ENCODE measurements around the gene LRP1B. TPM values are rescaled to one million over a fixed set of nuclear protein-coding genes. Genes with fewer than 3 reads are reported as not detected.

Gene LRP1B
- total and polyA plus RNA-seq, 2 of the 8 experiments (the other 6 are each of a cell fraction or from before 2014, with no cell fraction given): 0.03 TPM; not detected in 1

- ChIA-PET CTCF (ENCODE audit: partially characterized antibody) (no interaction called here), POLR2A (ENCODE audit: partially characterized antibody) (no interaction called here)
- Histone ChIP-seq H3K18ac (ENCODE audit: extremely low read depth, low read length) (no peak overlapping the region), H3K4ac (replicated peaks; ENCODE audit: insufficient read length, low read depth, low read length) (no peak overlapping the region), H3K9me3 (ENCODE audit: insufficient read depth in 2 of 2, low read depth in 1 of 2, low read length in 1 of 2) (no peaks in the 10 kb centered on the region), H3K4me1 (replicated peaks in 1 of 4; ENCODE audit: control insufficient read depth in 3 of 4, insufficient read depth in 4 of 4, low read length in 3 of 4) (no peaks in the 10 kb centered on the region), H2AFZ (ENCODE audit: low read length) (no peak overlapping the region), H3K36me3 (ENCODE audit: control insufficient read depth in 2 of 4, insufficient read depth in 4 of 4, low read length in 3 of 4) (no peaks in the 10 kb centered on the region), H2BK5ac (ENCODE audit: low read depth, low read length) (no peak overlapping the region), H3K79me1 (ENCODE audit: low read depth, low read length) (no peaks in the 10 kb centered on the region), H4K8ac (ENCODE audit: extremely low read depth, insufficient read depth, low read length) (no peak overlapping the region), H2BK120ac (replicated peaks; ENCODE audit: low read depth, low read length) (no peak overlapping the region), H2BK12ac (ENCODE audit: low read depth, low read length) (no peak overlapping the region), H3K4me2 (ENCODE audit: insufficient read depth in 1 of 2, low read depth in 2 of 2, low read length in 2 of 2) (no peak overlapping the region), H2BK20ac (ENCODE audit: low read length) (no peak overlapping the region), H4K91ac (replicated peaks; ENCODE audit: insufficient read length, low read length) (no peak overlapping the region), H3K4me3 (ENCODE audit: extremely low read depth in 1 of 4, insufficient read depth in 2 of 4, low read depth in 3 of 4, low read length in 4 of 4) (no peak overlapping the region), H3K23ac (ENCODE audit: insufficient read length) (no peak overlapping the region), H3K56ac (replicated peaks; ENCODE audit: insufficient read length, low read depth, low read length) (no peak overlapping the region), H3K27ac (ENCODE audit: low read depth, low read length) (no peak overlapping the region), H3K23me2 (ENCODE audit: low read depth, low read length) (no peaks in the 10 kb centered on the region), H4K20me1 (replicated peaks in 1 of 2; ENCODE audit: control insufficient read depth in 1 of 2, insufficient read depth in 2 of 2, low read length in 2 of 2) (no peaks in the 10 kb centered on the region), H4K5ac (ENCODE audit: insufficient read length, low read depth, low read length) (no peak overlapping the region), H3K14ac (ENCODE audit: insufficient read length) (no peak overlapping the region), H3K27me3 (replicated peaks in 1 of 4; ENCODE audit: control insufficient read depth in 3 of 4, extremely low read depth in 1 of 4, insufficient read depth in 3 of 4, low read length in 3 of 4) (no peaks in the 10 kb centered on the region), H3K9ac (replicated peaks in 1 of 4; ENCODE audit: extremely low read depth in 1 of 4, low read depth in 3 of 4, low read length in 3 of 4) (no peak overlapping the region), H2BK15ac (ENCODE audit: low read length) (no peak overlapping the region), H3K79me2 (ENCODE audit: control insufficient read depth in 1 of 2, insufficient read depth in 2 of 2, low read length in 2 of 2) (no peaks in the 10 kb centered on the region), H2AK5ac (ENCODE audit: low read depth, low read length) (no peak overlapping the region)
- WGBS, 2 experiments (ENCODE audit: extremely low coverage in 1 of 2, insufficient coverage in 1 of 2, insufficient read length in 1 of 2, insufficient replicate concordance in 2 of 2, low coverage in 1 of 2, low lambda C conversion rate in 2 of 2, missing lambda C conversion rate in 1 of 2): 92% methylated on average over 1 of the region's 1 CpG; no CpG with 5 or more reads in 1 of the 2 experiments
- FAIRE-seq: no peak
- no peak for TF ChIP-seq NRF1 (IDR thresholded peaks at IDR 0.05; ENCODE audit: low read depth, low read length)
- TF ChIP-seq CEBPB (IDR thresholded peaks at IDR 0.05; ENCODE audit: low read depth, low read length): no peak
- TF ChIP-seq BACH1 (IDR thresholded peaks at IDR 0.05; ENCODE audit: low read length): no peak
- no peak for TF ChIP-seq KDM1A (IDR thresholded peaks at IDR 0.05; ENCODE audit: borderline replicate concordance, low read length)
- TF ChIP-seq FOSL1 (IDR thresholded peaks at IDR 0.05; ENCODE audit: insufficient read depth, low read depth, low read length): no peak
- no peak for TF ChIP-seq CHD1 (IDR thresholded peaks at IDR 0.05; ENCODE audit: low read depth, low read length)
- TF ChIP-seq EGR1 (IDR thresholded peaks at IDR 0.05; ENCODE audit: borderline replicate concordance, low read depth, low read length): no peak
- TF ChIP-seq MAFK (IDR thresholded peaks at IDR 0.05; ENCODE audit: low read depth, low read length): no peak; the same call in 1 of the 2 replicates
- TF ChIP-seq CBX8 (IDR thresholded peaks at IDR 0.05; ENCODE audit: borderline replicate concordance, low read depth, low read length): no peak
- no peak for TF ChIP-seq BCL11A (IDR thresholded peaks at IDR 0.05; ENCODE audit: low read depth in 2 of 2, low read length in 2 of 2)
- TF ChIP-seq ASH2L (IDR thresholded peaks at IDR 0.05; ENCODE audit: low read length): no peak
- TF ChIP-seq POLR2A (IDR thresholded peaks at IDR 0.05; ENCODE audit: control extremely low read depth in 1 of 2, low read depth in 2 of 2, low read length in 2 of 2): no peak
- TF ChIP-seq MAX (IDR thresholded peaks at IDR 0.05): no peak
- TF ChIP-seq SUZ12 (IDR thresholded peaks at IDR 0.05; ENCODE audit: low read length): no peak
- TF ChIP-seq RAD21 (IDR thresholded peaks at IDR 0.05 in 1 of 2, conservative IDR thresholded peaks at IDR 0.05 in 1 of 2; ENCODE audit: low read depth in 2 of 2, low read length in 2 of 2): no peak
- TF ChIP-seq HDAC6 (IDR thresholded peaks at IDR 0.05; ENCODE audit: low read depth, low read length): no peak
- DNase-seq (ENCODE audit: low read depth in 1 of 2, low spot score in 2 of 2): no peak
Measured at GRCh38 chr2:140972724-140973123, 1158.1 kb downstream of the LRP1B start.

Data from H1 (cell line).